IMR-90 (cell line): ENCODE data around the gene STARD10. TPM values are rescaled to one million over a fixed set of nuclear protein-coding genes. Genes with fewer than 3 reads are reported as not detected.

Experiments
- ATAC-seq: fragments of 200-7000 bp; cut with Tn5 transposase; 2 replicates; pipeline ENCODE4 v1.9.1; 2020; ENCODE audit warnings: low read depth, mild to moderate bottlenecking, moderate library complexity
- BruUV-seq: library from RNA; stranded (reverse); fragments of 400-500 nt; replicated peaks from 2 replicates; lab custom pipeline; 2021; lab: Mats Ljungman, UMichigan
- CTCF ChIA-PET: fragments of 300-600 bp; formaldehyde crosslinking; extraction: SDS; loops from one replicate; lab custom pipeline; 2021; ENCODE audit warnings: antibody characterized with exemption; lab: Yijun Ruan, JAX
- POLR2A ChIA-PET: fragments of 300-600 bp; sonication (Branson Sonifier 250); formaldehyde crosslinking; loops from one replicate; lab custom pipeline; 2022; ENCODE audit warnings: antibody characterized with exemption; ENCODE audit not compliant: unreplicated experiment; lab: Charles Lee
- DNase-seq: peaks from one replicate; pipeline ENCODE4 v3.0.0; 2013
- H2AFZ ChIP-seq: replicated peaks from 2 replicates; pipeline ENCODE3; 2013; ENCODE audit warnings: low read length, mild to moderate bottlenecking; ENCODE audit not compliant: poor library complexity
- H2AK5ac ChIP-seq: 2 replicates; pipeline ENCODE4 v1.6.1; 2013; ENCODE audit warnings: low read depth, low read length, inconsistent platforms
- H2AK9ac ChIP-seq: replicated peaks from 2 replicates; pipeline ENCODE3; 2013; ENCODE audit warnings: mild to moderate bottlenecking, low read depth, low read length, moderate library complexity; ENCODE audit not compliant: poor library complexity
- H2BK120ac ChIP-seq: 2 replicates; pipeline ENCODE4 v1.6.1; 2013; ENCODE audit warnings: low read depth, low read length, inconsistent platforms
- H2BK15ac ChIP-seq: 3 replicates; pipeline ENCODE4 v1.6.1; 2013; ENCODE audit warnings: low read depth, low read length, inconsistent platforms
- H2BK20ac ChIP-seq: 2 replicates; pipeline ENCODE4 v1.6.1; 2013; ENCODE audit warnings: low read depth, mild to moderate bottlenecking, inconsistent platforms, low read length, moderate library complexity
- H2BK5ac ChIP-seq: 2 replicates; pipeline ENCODE4 v1.6.1; 2013; ENCODE audit warnings: mild to moderate bottlenecking, low read depth, low read length, inconsistent platforms; ENCODE audit not compliant: poor library complexity, severe bottlenecking
- H3K14ac ChIP-seq: replicated peaks from 2 replicates; pipeline ENCODE4 v1.6.1; 2013; ENCODE audit warnings: low read depth, low read length, inconsistent platforms
- H3K18ac ChIP-seq: 2 replicates; pipeline ENCODE4 v1.6.1; 2013; ENCODE audit warnings: low read depth, low read length, control low read depth
- H3K23ac ChIP-seq: 2 replicates; pipeline ENCODE4 v1.6.1; 2013; ENCODE audit warnings: low read depth, low read length, inconsistent platforms
- H3K27ac ChIP-seq: 2 replicates; pipeline ENCODE4 v1.5.1; 2013; ENCODE audit warnings: mild to moderate bottlenecking, control low read depth, low read length; ENCODE audit not compliant: insufficient read depth
- H3K27me3 ChIP-seq: 2 replicates; pipeline ENCODE4 v1.6.1; 2013; ENCODE audit warnings: low read length; ENCODE audit not compliant: control insufficient read depth, insufficient read depth
- H3K36me3 ChIP-seq: 2 replicates; pipeline ENCODE4 v1.6.1; 2013; ENCODE audit warnings: low read length, mixed read lengths; ENCODE audit not compliant: control insufficient read depth, insufficient read depth
- H3K4ac ChIP-seq: 2 replicates; pipeline ENCODE4 v1.6.1; 2013; ENCODE audit warnings: low read depth, low read length, inconsistent platforms
- H3K4me1 ChIP-seq: 2 replicates; pipeline ENCODE4 v1.6.1; 2013; ENCODE audit warnings: low read length, mixed read lengths; ENCODE audit not compliant: control insufficient read depth, insufficient read depth
- H3K4me2 ChIP-seq: 2 replicates; pipeline ENCODE4 v1.6.1; 2013; ENCODE audit warnings: low read depth, mild to moderate bottlenecking, control low read depth, low read length, moderate library complexity
- H3K4me3 ChIP-seq: 2 replicates; pipeline ENCODE4 v1.5.1; 2013; ENCODE audit warnings: low read depth, mild to moderate bottlenecking, control low read depth, low read length, moderate library complexity; ENCODE audit not compliant: insufficient read depth
- H3K56ac ChIP-seq: 2 replicates; pipeline ENCODE4 v1.6.1; 2013; ENCODE audit warnings: low read length, inconsistent platforms; ENCODE audit not compliant: insufficient read depth; ENCODE audit errors: extremely low read depth
- H3K79me1 ChIP-seq, 2 experiments: 2 replicates each; pipeline ENCODE4 v1.6.1; 2013; ENCODE audit warnings: low read length in 2 of 2, inconsistent platforms in 1 of 2, low read depth in 1 of 2
- H3K9ac ChIP-seq: 2 replicates; pipeline ENCODE4 v1.6.1; 2013; ENCODE audit warnings: low read depth, low read length, control low read depth
- H3K9me1 ChIP-seq: 2 replicates; pipeline ENCODE4 v1.6.1; 2013; ENCODE audit warnings: low read length, inconsistent platforms; ENCODE audit not compliant: insufficient read depth
- H3K9me3 ChIP-seq: 2 replicates; pipeline ENCODE4 v1.6.1; 2013; ENCODE audit warnings: low read length; ENCODE audit not compliant: control insufficient read depth, insufficient read depth
- H4K20me1 ChIP-seq: 2 replicates; pipeline ENCODE4 v1.6.1; 2013; ENCODE audit warnings: low read length, inconsistent platforms; ENCODE audit not compliant: insufficient read depth
- H4K5ac ChIP-seq: 2 replicates; pipeline ENCODE4 v1.6.1; 2013; ENCODE audit warnings: mild to moderate bottlenecking, low read depth, low read length, control low read depth
- H4K8ac ChIP-seq, 2 experiments: 2 replicates each; pipeline ENCODE4 v1.6.1; 2013; ENCODE audit warnings: low read depth in 2 of 2, low read length in 2 of 2, control low read depth in 1 of 2, inconsistent platforms in 1 of 2
- H4K91ac ChIP-seq: 2 replicates; pipeline ENCODE4 v1.6.1; 2013; ENCODE audit warnings: low read depth, low read length, inconsistent platforms; ENCODE audit not compliant: insufficient read depth
- BHLHE40 ChIP-seq: fragments of 150-350 bp; IDR thresholded peaks from 2 replicates; pipeline ENCODE4 v1.6.1; 2016; ENCODE audit warnings: mild to moderate bottlenecking, low read depth, low read length
- CEBPB ChIP-seq: IDR thresholded peaks from 2 replicates; pipeline ENCODE4 v1.6.1; 2012; ENCODE audit warnings: low read depth, low read length, improper control_type of control experiment
- FOS ChIP-seq: fragments of 150-350 bp; IDR thresholded peaks from 2 replicates; pipeline ENCODE4 v1.6.1; 2016; ENCODE audit warnings: low read depth, low read length
- MAZ ChIP-seq: IDR thresholded peaks from 2 replicates; pipeline ENCODE4 v1.6.1; 2012; ENCODE audit warnings: low read depth, mild to moderate bottlenecking, low read length, improper control_type of control experiment, moderate library complexity, borderline replicate concordance
- SMC3 ChIP-seq: fragments of 150-350 bp; IDR thresholded peaks from 2 replicates; pipeline ENCODE4 v1.6.1; 2016; ENCODE audit warnings: low read depth, mild to moderate bottlenecking, antibody characterized with exemption, low read length, moderate library complexity
- WGBS, 2 experiments: methylation state at CpG; one replicate each; pipeline versions ENCODE4 v1.1.5 to v1.1.7; 2013; ENCODE audit warnings: missing lambda C conversion rate in 2 of 2; ENCODE audit not compliant: insufficient read length in 1 of 2; ENCODE audit errors: extremely low coverage in 2 of 2; 5-methylcytosine and 5-hydroxymethylcytosine counted together
- dilution Hi-C: fragments of 300-500 bp; cut with HindIII; formaldehyde crosslinking; loops from one replicate; pipeline ENCODE4 v1.14.3; 2018; ENCODE audit warnings: low sequenced_read_pairs; ENCODE audit not compliant: unreplicated experiment
- in situ Hi-C: fragments of 300-500 bp; cut with MboI; formaldehyde crosslinking; loops from 3 replicates; pipeline ENCODE4 v1.14.3; 2019; ENCODE audit warnings: low sequenced_read_pairs, inconsistent platforms, mixed read lengths
- intact Hi-C: fragments of 100-400 bp; cut with micrococcal nuclease; formaldehyde crosslinking; loops from 2 replicates; pipeline ENCODE4 v1.10.0; 2022
- polyA plus RNA-seq, 3 experiments: library from polyadenylated mRNA; depleted of rRNA; stranded (reverse); fragments of >200 nt; gene quantifications; 2 replicates each; pipeline ENCODE4 v1.2.3, GENCODE V29; 2012; ENCODE audit warnings: low replicate concordance in 1 of 3
- total RNA-seq: library from RNA; depleted of rRNA; stranded (reverse); fragments of >200 nt; gene quantifications from 2 replicates; pipeline ENCODE4 v1.2.3, GENCODE V29; 2012

The STARD10 gene
- total and polyA plus RNA-seq, 2 of the 4 experiments (the other 2 are of a cell fraction): 23.8 to 37.4 TPM

DNA sequence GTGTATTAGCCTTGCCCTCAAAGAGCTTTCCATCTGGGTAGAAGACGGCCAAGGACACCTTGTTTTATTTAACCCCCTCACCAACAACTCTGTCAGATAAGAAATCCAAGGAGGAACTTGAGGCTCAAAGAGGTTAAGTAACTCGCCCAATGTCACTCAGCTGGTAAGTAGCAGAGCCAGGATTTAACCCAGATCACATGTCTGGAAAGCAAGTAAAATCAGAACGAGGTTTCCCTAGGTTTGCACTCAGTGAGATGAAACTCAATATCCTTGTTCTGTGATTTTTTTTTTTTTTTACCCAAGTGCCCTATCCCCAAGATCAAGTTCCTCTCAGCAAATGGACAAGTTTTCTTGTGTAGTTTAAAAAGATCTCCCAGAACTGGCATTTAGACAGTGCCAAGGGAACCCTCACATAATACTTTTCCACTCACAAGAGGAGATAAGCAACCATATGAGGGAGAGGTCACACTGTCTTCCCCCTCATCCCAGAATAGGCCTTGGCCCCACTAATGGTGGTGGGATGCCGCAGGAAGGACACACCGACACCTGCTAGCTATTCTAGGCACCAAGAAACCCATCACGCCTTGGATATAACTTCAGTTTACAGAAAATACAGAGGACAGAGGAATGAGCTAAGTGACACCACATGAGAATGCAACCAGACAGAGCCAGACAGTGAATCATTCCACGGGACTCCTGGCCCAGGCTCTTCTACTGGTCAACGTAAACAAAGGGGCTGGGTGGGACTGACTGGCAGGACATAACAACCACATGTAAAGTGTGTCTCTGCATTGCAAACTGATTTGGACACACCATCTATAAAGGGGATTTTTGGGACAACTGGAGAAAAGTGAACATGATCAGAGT lies 33.1 kb downstream of the STARD10 start:
- WGBS, 2 experiments: 40% methylated on average over 3 of the region's 8 CpGs; no CpG with 5 or more reads in 1 of the 2 experiments

More for the DNA sequence above, 33.1 kb downstream of the STARD10 start:
- peak; percentile 76 for TF ChIP-seq FOS
- TF ChIP-seq CEBPB: 0 out of 2 replicates have a peak, but pooled peaks have one; percentile 9
- no peak for TF ChIP-seq MAZ
- no peak for TF ChIP-seq SMC3
- TF ChIP-seq BHLHE40: peak; percentile 49; the same call in 1 of the 2 replicates
- Histone ChIP-seq H2AFZ (no peak overlapping the region), H3K4me3 (no peak overlapping the region), H2BK20ac (no peak overlapping the region), H4K20me1 (no peaks in the 10 kb centered on the region), H3K79me1 (peaks cover 0 to 12% of the 10 kb centered on the region in 2 experiments; a peak in 1 of 4 replicates), H2BK120ac (no peak overlapping the region; the same call in 1 of the 2 replicates), H2AK9ac (no peak overlapping the region), H3K9me3 (peaks cover 5% of the 10 kb centered on the region; the same call in 1 of the 2 replicates), H3K9me1 (peaks cover 16% of the 10 kb centered on the region), H3K4me1 (peaks cover 13% of the 10 kb centered on the region), H3K56ac (no peak overlapping the region), H4K91ac (no peak overlapping the region), H3K23ac (no peak overlapping the region), H4K5ac (no peak overlapping the region), H2AK5ac (no peak overlapping the region), H3K14ac (no peak overlapping the region), H3K4me2 (no peak overlapping the region), H3K9ac (no peak overlapping the region), H3K27me3 (no peaks in the 10 kb centered on the region), H3K27ac (no peak overlapping the region), H4K8ac (no peak overlapping the region), H2BK5ac (no peak overlapping the region), H3K4ac (0 out of 2 replicates have a peak overlapping the region, but pooled peaks have one; percentile 45), H2BK15ac (no peak overlapping the region), H3K36me3 (no peaks in the 10 kb centered on the region), H3K18ac (no peak overlapping the region)
- POLR2A ChIA-PET: no interaction called here
- CTCF ChIA-PET: interaction anchor here (0.9 kb wide), 1 partner anchor 34 kb away, joined by 3 read pairs; no protein-coding TSS in a partner anchor
- BruUV-seq: no TSS peak
- ATAC-seq: peak; percentile 45
- dilution Hi-C loops (no loop called here), in situ Hi-C loops (no loop called here), intact Hi-C loops (no loop called here)
- peak; percentile 84 for DNase-seq
